HG02763 (cell line): Measurements from ENCODE around the gene NFATC1.
"Not testable (repeated sequence)": the region's sequence is repeated elsewhere in the genome, so short reads cannot be mapped to it uniquely, and the experiment has no call there.

ENCODE experiments used
- ATAC-seq: cut with Tn5 transposase; IDR thresholded peaks from one replicate; pipeline ENCODE4 v1.9.1; 2021; ENCODE audit warnings: mild to moderate bottlenecking, moderate library complexity; ENCODE audit not compliant: unreplicated experiment

Gene NFATC1

DNA sequence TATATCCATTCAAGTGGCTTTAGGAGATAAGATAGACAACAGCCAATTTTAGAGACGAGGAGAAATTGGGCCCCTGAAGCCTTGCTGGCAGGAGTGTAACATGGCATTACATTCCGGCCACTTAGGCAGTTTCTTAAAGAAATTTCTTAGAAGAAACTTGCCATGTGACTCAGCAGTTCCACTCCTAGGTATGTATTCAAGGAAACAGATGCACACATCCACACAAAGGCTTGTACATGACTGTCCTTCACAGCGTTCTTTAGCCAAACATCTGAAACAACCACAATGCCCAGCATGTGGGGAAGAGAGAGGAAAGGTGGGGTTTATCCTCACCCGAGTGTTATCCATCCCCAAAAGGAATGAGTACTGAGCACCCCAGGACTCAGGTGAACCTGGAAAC is 107.1 kb downstream of the NFATC1 start:
- no peak for ATAC-seq

GRCh38 chr18:79503406-79503805 is 107.7 kb downstream of the NFATC1 start:
- no peak for ATAC-seq

- ATAC-seq, result no peak
Measured at GRCh38 chr18:79504034-79504433, 108.3 kb downstream of the NFATC1 start.

DNA sequence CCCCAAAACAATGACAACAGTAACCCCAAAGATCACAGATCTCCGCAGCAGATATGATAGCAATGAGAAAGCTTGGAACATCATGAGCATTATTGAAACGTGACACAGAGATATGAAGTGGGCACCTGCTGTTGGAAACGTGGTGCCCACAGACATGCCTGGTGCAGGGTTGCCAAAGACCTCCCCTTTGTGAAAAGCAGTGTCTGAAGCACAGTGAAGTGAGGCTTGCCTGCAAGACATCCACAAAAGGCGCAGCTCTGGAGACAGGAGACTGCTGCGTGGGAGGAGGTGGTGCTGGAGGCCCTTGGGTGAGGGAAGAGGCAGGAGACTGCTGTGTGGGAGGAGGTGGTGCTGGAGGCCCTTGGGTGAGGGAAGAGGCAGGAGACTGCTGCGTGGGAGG is 108.8 kb downstream of the NFATC1 start:
- ATAC-seq, result not testable (repeated sequence)

- not testable (repeated sequence) for ATAC-seq
Measured at GRCh38 chr18:79505465-79505864, 109.7 kb downstream of the NFATC1 start.

DNA sequence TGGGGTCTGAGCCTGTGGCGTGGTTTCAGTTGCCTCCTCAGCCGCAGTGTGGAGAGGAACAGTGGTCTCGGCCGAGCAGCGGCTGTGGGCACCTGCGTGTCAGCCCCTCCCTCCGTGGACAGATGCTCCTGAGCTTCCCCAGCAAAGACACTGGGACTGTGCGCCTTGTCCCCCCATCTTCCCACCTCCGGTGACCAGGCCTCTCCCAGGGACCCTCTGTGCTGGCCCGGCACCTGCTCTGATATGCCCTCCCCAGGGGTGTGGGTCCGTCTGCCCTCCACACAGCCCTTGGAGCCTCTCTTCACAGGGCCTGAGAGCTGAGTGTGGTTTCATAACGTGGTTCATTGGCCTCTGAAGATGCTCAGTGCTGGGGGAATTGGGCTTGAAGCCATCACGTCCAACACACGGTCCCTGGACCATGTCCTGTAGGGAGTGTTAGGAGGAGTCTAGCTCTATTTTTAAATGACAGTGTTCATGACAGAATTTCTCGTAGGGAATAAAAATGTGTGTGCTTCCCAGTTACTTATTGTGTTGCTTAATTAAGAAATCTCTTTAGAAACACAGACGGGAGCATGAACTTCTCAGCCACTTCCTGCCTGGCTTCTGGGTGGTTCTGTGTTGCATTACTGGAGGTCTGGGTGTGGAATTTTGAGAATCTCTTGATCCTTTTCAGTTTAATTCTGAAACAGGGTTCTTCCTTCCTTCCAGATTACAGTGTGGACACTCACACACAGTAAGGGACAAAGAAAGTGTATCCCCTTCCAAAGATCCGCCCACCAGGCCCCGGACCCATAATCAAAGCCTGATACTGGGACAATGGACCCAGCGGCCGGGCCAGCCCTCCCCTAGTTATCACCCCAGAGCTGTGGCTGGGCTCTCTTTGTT is 110.7 kb downstream of the NFATC1 start:
- no peak for ATAC-seq

DNA sequence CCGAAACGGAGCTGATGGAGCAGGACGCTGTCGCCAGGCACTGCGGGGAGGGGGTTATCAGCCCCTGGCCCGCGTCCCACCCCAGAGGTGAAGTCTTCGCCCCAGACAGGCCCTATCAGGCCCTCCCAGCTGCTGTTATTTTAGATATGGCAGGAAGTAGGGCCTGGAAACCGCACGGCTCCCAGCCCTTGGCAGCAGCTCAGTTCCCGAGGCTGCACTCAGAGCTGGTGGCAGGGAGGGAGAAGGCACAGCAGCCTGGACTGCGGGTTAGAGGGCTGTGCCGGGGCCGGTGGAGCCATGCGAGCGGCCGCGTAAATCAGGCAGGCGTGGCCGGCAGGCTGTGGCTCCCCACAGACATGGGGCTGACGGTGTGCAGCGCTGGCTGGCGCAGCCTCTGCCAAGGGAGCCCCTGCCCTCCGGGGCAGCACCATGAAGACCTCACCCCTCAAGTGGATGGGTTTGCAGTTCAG is 111.4 kb downstream of the NFATC1 start:
- no peak for ATAC-seq

GRCh38 chr18:79507546-79508480 is 112.1 kb downstream of the NFATC1 start:
- no peak for ATAC-seq

GRCh38 chr18:79508565-79509535 is 113.1 kb downstream of the NFATC1 start:
- ATAC-seq, result no peak

DNA sequence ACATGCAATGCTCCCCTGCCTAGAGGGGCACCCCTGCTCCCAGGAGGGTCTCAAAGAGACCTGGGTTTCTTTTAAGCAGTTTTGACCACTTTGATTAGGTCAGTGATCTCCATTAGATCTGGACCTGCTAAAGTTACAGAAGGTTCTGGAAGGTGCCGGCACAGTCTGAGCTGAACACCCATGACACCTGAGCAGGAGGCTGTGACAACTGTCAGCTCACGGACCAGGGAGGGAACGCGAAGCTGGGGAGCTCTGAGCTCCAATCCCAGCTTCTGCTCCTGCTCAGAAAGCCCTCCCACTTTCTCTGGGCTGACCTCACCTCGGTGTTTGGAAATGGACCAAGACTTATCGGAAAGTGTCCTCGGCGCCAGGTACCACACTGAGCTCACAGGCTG is 113.8 kb downstream of the NFATC1 start:
- no peak for ATAC-seq

DNA sequence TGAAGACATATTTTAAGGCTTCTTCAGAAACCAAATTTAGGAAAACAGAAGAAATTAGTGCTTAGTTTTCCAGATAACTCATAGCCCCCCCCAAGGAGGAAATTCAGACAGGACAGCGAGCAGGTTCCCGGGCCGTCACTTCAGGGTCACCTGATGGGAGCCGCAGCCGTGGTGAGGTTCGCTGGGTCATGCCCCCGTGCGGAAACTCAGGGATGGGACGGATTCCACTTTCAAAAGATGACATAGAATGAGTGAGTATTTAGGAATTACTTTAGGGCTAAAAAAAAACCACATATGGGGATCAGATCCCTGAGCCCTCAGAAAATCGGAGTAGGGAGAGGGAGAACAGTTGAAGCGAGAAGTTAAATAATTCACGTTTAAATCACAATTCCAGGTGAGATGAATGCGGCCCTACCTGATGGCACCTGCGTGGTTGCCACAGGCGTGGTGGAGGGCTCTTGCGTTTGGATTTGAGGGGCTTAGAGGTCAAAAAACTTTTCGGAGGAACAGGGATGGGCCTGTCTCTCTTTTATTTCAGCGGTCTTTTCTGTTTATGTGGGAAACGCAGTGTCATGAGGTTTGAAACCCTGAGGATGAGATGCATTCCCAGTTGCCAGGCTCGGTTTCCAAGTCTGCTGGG is 114.4 kb downstream of the NFATC1 start:
- ATAC-seq, result no peak

- ATAC-seq, result no peak
Measured at GRCh38 chr18:79510731-79511241, 115.1 kb downstream of the NFATC1 start.

- ATAC-seq, result no peak
Measured at GRCh38 chr18:79511271-79511670, 115.5 kb downstream of the NFATC1 start.

GRCh38 chr18:79511671-79512301 is 116.1 kb downstream of the NFATC1 start:
- no peak for ATAC-seq

DNA sequence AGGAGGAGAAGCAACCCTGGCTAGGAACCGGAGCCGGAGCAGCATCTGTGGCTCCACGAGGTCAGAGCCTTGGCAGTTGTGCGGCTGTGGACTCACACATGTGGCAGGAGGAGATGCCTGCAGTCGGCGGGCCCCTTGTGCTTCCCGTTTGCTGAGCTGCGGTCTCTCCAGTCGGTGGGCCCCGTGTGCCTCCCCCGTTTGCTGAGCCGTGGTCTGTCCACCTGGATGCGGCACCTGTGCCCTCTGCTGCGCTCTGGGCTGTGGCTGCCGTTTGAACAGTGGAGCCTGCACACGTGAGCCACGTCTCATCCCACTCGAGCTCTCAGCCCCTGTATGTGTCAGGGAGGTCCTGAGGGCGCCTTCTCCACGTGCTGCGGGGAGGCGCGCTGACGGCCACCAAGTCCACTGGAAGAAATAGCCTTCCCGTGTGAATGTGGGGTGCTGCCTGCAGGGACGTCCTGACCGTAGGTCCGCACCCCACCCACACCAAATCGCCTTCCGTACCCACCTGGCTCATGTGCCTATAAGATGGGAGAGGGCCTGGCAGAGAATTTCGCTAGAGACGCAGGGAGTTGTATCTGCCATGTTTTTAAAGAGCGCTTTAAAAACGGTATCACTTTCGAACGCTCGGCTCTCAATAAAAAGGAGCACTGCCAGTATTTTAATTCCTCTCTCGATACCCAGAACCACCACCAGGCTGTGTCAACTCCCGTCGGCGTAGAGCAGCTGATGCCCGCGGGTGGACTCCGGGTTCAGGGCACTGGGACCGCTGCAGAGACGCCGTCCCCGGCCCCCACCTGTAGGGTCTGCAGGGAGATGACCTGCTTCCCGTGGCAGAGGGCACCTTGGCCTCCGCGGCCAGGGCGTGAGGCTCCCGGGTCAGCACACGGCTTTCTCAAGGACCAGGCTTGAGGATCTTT is 117.0 kb downstream of the NFATC1 start:
- no peak for ATAC-seq

DNA sequence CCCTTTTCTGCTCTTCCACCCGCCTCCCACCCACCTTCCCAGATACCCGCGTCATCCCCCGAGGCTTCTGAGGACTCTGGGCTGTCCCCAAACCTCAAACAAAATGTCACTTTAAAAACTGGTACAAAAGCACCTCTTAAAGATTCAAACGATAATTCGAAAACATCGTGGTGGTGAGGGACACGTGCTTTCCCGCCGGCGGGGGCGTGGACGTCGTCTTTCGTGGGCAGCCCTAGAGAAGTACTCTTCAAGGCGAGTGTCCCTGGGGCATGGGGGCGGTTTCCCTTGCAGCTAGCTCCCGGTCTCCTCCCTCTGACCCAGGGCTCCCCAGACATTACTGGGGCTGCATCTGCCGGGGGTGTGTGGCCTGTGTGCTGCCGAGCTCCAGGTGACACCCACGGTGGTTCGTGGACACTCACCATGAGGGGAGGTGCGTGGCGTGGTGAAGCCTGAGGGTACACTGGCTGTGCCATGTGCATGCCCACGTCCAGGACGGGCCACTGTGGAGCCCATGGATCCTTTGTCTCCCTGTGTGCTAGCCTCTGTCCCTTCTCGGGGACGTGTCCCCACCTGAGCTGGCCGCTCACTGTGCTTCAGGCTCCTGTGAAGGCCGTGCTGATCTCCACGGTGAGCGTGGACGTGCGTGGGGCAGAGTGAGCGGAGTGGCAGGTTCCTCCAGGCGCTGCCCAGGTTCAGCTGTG is 117.8 kb downstream of the NFATC1 start:
- no peak for ATAC-seq

DNA sequence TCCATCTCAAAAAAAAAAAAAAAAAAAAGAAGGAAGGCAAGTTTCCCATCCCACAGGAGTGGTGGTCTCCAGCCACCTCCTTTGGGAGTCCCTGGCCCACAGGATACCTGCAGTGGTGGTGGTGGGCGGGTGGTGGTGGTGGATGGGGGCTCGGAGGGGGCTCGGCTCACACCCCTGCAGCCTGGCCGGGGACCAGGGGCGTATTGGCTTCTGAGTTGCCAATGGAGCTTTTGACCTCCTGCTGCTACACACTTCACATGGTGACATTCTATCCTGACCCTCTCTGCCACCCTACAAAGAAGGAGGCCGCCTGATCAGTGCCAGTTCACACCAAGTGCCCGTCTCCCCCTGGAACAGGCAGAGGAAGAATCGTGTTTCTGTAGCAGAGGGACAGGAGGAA is 119.6 kb downstream of the NFATC1 start:
- ATAC-seq, result no peak

DNA sequence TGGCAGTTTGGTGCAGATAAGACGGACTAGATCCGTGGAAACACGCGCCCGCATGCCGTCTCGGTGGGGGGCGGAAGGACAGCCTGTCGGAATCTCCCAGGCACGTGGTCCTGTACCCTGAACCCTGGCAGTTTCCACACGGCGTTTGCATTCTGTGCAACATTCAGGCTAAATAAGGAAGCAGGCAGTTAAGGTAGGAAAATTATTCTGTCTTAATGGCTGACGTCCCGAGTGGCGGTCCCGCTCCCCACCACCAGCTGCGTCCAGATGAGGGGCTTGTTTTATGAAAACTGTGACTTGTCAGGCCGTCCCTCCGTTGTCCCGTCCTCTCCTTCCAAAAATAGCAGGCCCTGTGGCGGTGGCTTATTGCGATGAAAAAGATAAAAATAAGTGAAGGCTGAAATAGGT is 120.2 kb downstream of the NFATC1 start:
- no peak for ATAC-seq
